ACHN (cell line): ENCODE measurements around the gene FAR1.
"Not testable (repeated sequence)": the region's sequence is repeated elsewhere in the genome, so short reads cannot be mapped to it uniquely, and the experiment has no call there.

Experiments used
- DNase-seq: peaks from one replicate; pipeline ENCODE4 v3.0.0-alpha.2; 2015
- in situ Hi-C: cut with HindIII; loops from 2 replicates; pipeline ENCODE4 v1.10.0; 2017; ENCODE audit warnings: low sequenced_read_pairs, low pct_ligation_motif_present, low pct_unique_long_range_greater_than_20kb

FAR1 gene

GRCh38 chr11:13698132-13698531, 29.7 kb downstream of the FAR1 start:
- no peak for DNase-seq
- in situ Hi-C loops, result no loop called here

GRCh38 chr11:13699041-13699440, 30.6 kb downstream of the FAR1 start:
- no peak for DNase-seq
- in situ Hi-C loops, result no loop called here

GRCh38 chr11:13699870-13700269, 31.4 kb downstream of the FAR1 start:
- in situ Hi-C loops, result no loop called here
- DNase-seq, result no peak

GRCh38 chr11:13701506-13701905, 33.0 kb downstream of the FAR1 start:
- in situ Hi-C loops, result no loop called here
- peak; percentile 2 for DNase-seq

- in situ Hi-C loops, result no loop called here
- DNase-seq, result no peak
Observed at GRCh38 chr11:13702071-13702470, 33.6 kb downstream of the FAR1 start.

GRCh38 chr11:13705710-13706109, 37.2 kb downstream of the FAR1 start:
- DNase-seq, result no peak
- in situ Hi-C loops, result no loop called here

- in situ Hi-C loops, result no loop called here
- DNase-seq, result no peak
Observed at GRCh38 chr11:13713982-13714381, 45.5 kb downstream of the FAR1 start.

- in situ Hi-C loops, result no loop called here
- DNase-seq, result peak; percentile 42
Observed at GRCh38 chr11:13717331-13717730, 48.9 kb downstream of the FAR1 start.

GRCh38 chr11:13718394-13718793, 49.9 kb downstream of the FAR1 start:
- no peak for DNase-seq
- in situ Hi-C loops, result no loop called here

- no peak for DNase-seq
- in situ Hi-C loops, result no loop called here
Observed at GRCh38 chr11:13720940-13721339, 52.5 kb downstream of the FAR1 start.

GRCh38 chr11:13721760-13722159, 53.3 kb downstream of the FAR1 start:
- in situ Hi-C loops, result no loop called here
- no peak for DNase-seq

- in situ Hi-C loops, result no loop called here
- DNase-seq, result no peak
Observed at GRCh38 chr11:13726456-13726855, 58.0 kb downstream of the FAR1 start.

GRCh38 chr11:13728076-13728475, 59.6 kb downstream of the FAR1 start:
- no peak for DNase-seq
- in situ Hi-C loops, result no loop called here

- DNase-seq, result no peak
- in situ Hi-C loops, result no loop called here
Observed at GRCh38 chr11:13734530-13734929, 66.1 kb downstream of the FAR1 start.

GRCh38 chr11:13745165-13745564, 76.7 kb downstream of the FAR1 start:
- DNase-seq, result no peak
- in situ Hi-C loops, result no loop called here

GRCh38 chr11:13753316-13753715, 84.8 kb downstream of the FAR1 start:
- DNase-seq, in situ Hi-C loops: not testable (repeated sequence)

- in situ Hi-C loops, result no loop called here
- DNase-seq, result no peak
Observed at GRCh38 chr11:13759050-13759449, 90.6 kb downstream of the FAR1 start.

- in situ Hi-C loops, result no loop called here
- peak; percentile 4 for DNase-seq
Observed at GRCh38 chr11:13760115-13760514, 91.6 kb downstream of the FAR1 start.

- in situ Hi-C loops, result no loop called here
- DNase-seq, result no peak
Observed at GRCh38 chr11:13761250-13761649, 92.8 kb downstream of the FAR1 start.

- in situ Hi-C loops, result no loop called here
- DNase-seq, result no peak
Observed at GRCh38 chr11:13761716-13762115, 93.2 kb downstream of the FAR1 start.

GRCh38 chr11:13762718-13763117, 94.2 kb downstream of the FAR1 start:
- DNase-seq, result no peak
- in situ Hi-C loops, result no loop called here
